ENCODE measurements around the gene PCDHGA8.

GRCh38 chr5:141427783-141428426 is 35.5 kb downstream of the PCDHGA8 start:
- no peak for TF ChIP-seq HOXA7 (CRISPR knock-in tag; IDR thresholded peaks at IDR 0.05; ENCODE audit: borderline replicate concordance)
- no peak for TF ChIP-seq CTCF (tag by site-specific recombination; IDR thresholded peaks at IDR 0.05)
- TF ChIP-seq ZBTB26 (tag by site-specific recombination; optimal IDR thresholded peaks at IDR 0.05), result no peak
- no peak for TF ChIP-seq ZNF24 (tag by site-specific recombination; IDR thresholded peaks at IDR 0.05)
- no peak for TF ChIP-seq PRDM10 (tag by site-specific recombination; IDR thresholded peaks at IDR 0.05)
- TF ChIP-seq ZNF513 (tag by site-specific recombination; IDR thresholded peaks at IDR 0.05), result no peak
- no peak for TF ChIP-seq ZNF292 (tag by site-specific recombination; IDR thresholded peaks at IDR 0.05; ENCODE audit: borderline replicate concordance, low read depth)
- no peak for TF ChIP-seq TCF7L2 (IDR thresholded peaks at IDR 0.05; ENCODE audit: borderline replicate concordance, low read depth, low read length)
- no peak for TF ChIP-seq ZFP3 (tag by site-specific recombination; IDR thresholded peaks at IDR 0.05; ENCODE audit: low read depth)
- no peak for TF ChIP-seq ZNF404 (tag by site-specific recombination; IDR thresholded peaks at IDR 0.05)
